HCT116 (cell line): ENCODE results near the gene MID1. TPM values are rescaled to one million over a fixed set of nuclear protein-coding genes. Genes with fewer than 3 reads are reported as not detected.

ENCODE experiments used
- ATAC-seq: fragments of 200-7000 bp; cut with Tn5 transposase; 2 replicates; pipeline ENCODE4 v1.9.1; 2020; ENCODE audit warnings: mild to moderate bottlenecking, moderate library complexity
- BruUV-seq: library from RNA; stranded (reverse); fragments of 400-500 nt; replicated peaks from 2 replicates; lab custom pipeline; 2021; lab: Mats Ljungman, UMichigan
- CTCF ChIA-PET: fragments of 300-600 bp; sonication (Branson Sonifier 250); formaldehyde crosslinking; loops from one replicate; lab custom pipeline; 2021; ENCODE audit warnings: antibody characterized with exemption; lab: Charles Lee
- POLR2A ChIA-PET: fragments of 300-600, 350-600 bp; sonication (Branson Sonifier 250); formaldehyde crosslinking; loops from one replicate; lab custom pipeline; 2021; ENCODE audit warnings: antibody characterized with exemption; lab: Charles Lee
- RAD21 ChIA-PET, 2 experiments: fragments of 300-600 bp; sonication (Branson Sonifier 250); formaldehyde crosslinking; loops; one replicate each; lab custom pipeline; 2023; ENCODE audit warnings: low total read pairs in 2 of 2; ENCODE audit not compliant: uncharacterized antibody in 2 of 2, unreplicated experiment in 2 of 2, low non-redundant PET in 1 of 2; lab: Charles Lee
- DNase-seq: peaks from one replicate; pipeline ENCODE4 v3.0.0-alpha.2; 2010; ENCODE audit warnings: low read depth, low spot score
- H2AFZ ChIP-seq: fragments of 200-600 bp; shearing (Covaris generic), sonication (generic); 2 replicates; pipeline ENCODE4 v1.6.1; 2017; ENCODE audit warnings: low read depth, mixed run types, mixed read lengths, antibody characterized with exemption, low read length; ENCODE audit not compliant: poor library complexity, severe bottlenecking
- H3K27ac ChIP-seq: 2 replicates; pipeline ENCODE4 v1.5.1; 2012; ENCODE audit warnings: low read depth, low read length
- H3K27me3 ChIP-seq: fragments of 200-600 bp; sonication (generic); 2 replicates; pipeline ENCODE4 v1.6.1; 2016; ENCODE audit warnings: mixed run types, low read length, mixed read lengths; ENCODE audit not compliant: insufficient read depth
- H3K36me3 ChIP-seq, 2 experiments: fragments of 200-500 bp in 1 of 2; fragments of 200-600 bp in 1 of 2; sonication (Bioruptor generic) in 1 of 2; sonication (generic) in 1 of 2; 2 replicates each; pipeline versions ENCODE4 v1.5.1 to v1.6.1; 2014 to 2016; ENCODE audit warnings: low read length in 2 of 2, inconsistent platforms in 1 of 2, mixed read lengths in 1 of 2, mixed run types in 1 of 2; ENCODE audit not compliant: insufficient read depth in 2 of 2, control insufficient read depth in 1 of 2
- H3K4me1 ChIP-seq, 2 experiments: fragments of 200-600 bp in 1 of 2; sonication (generic) in 1 of 2; 2 replicates each; pipeline versions ENCODE4 v1.5.1 to v1.6.1; 2012 to 2017; ENCODE audit warnings: low read length in 2 of 2, inconsistent platforms in 1 of 2, mild to moderate bottlenecking in 1 of 2, mixed read lengths in 1 of 2, mixed run types in 1 of 2, moderate library complexity in 1 of 2; ENCODE audit not compliant: insufficient read depth in 2 of 2, control insufficient read depth in 1 of 2
- H3K4me2 ChIP-seq: fragments of 200-600 bp; sonication (generic); 2 replicates; pipeline ENCODE4 v1.6.1; 2017; ENCODE audit warnings: mixed run types, low read length, mixed read lengths
- H3K4me3 ChIP-seq, 2 experiments: fragments of 200-600 bp in 1 of 2; sonication (generic) in 1 of 2; replicated peaks in 1 of 2; 2 replicates each; pipeline ENCODE4 v1.5.1; 2011 to 2016; ENCODE audit warnings: low read length in 2 of 2, control low read depth in 1 of 2, low read depth in 1 of 2, mild to moderate bottlenecking in 1 of 2, mixed read lengths in 1 of 2, mixed run types in 1 of 2
- H3K79me2 ChIP-seq: fragments of 200-600 bp; sonication (generic); 2 replicates; pipeline ENCODE4 v1.6.1; 2017; ENCODE audit warnings: mild to moderate bottlenecking, mixed run types, low read length, moderate library complexity, mixed read lengths; ENCODE audit not compliant: insufficient read depth
- H3K9ac ChIP-seq: fragments of 200-600 bp; sonication (generic); 2 replicates; pipeline ENCODE4 v1.6.1; 2016; ENCODE audit warnings: low read length, mixed read lengths
- H3K9me2 ChIP-seq: fragments of 200-600 bp; sonication (generic), shearing (Covaris generic); 2 replicates; pipeline ENCODE4 v1.6.1; 2017; ENCODE audit warnings: mixed run types, mild to moderate bottlenecking, moderate library complexity; ENCODE audit not compliant: insufficient read depth
- H3K9me3 ChIP-seq, 2 experiments: fragments of 200-500 bp in 1 of 2; fragments of 200-600 bp in 1 of 2; sonication (Bioruptor generic) in 1 of 2; sonication (generic) in 1 of 2; 2 replicates each; pipeline ENCODE4 v1.6.1; 2014 to 2017; ENCODE audit warnings: low read length in 2 of 2, mixed read lengths in 2 of 2, inconsistent platforms in 1 of 2, low read depth in 1 of 2, mild to moderate bottlenecking in 1 of 2, mixed run types in 1 of 2, moderate library complexity in 1 of 2; ENCODE audit not compliant: control insufficient read depth in 1 of 2, insufficient read depth in 1 of 2
- H4K20me1 ChIP-seq: fragments of 200-600 bp; sonication (generic), shearing (Covaris generic); 2 replicates; pipeline ENCODE4 v1.6.1; 2017; ENCODE audit warnings: mixed run types, mild to moderate bottlenecking, moderate library complexity; ENCODE audit not compliant: insufficient read depth
- EGR1 ChIP-seq: IDR thresholded peaks from 2 replicates; pipeline ENCODE4 v1.6.1; 2012; ENCODE audit warnings: low read depth
- ELF1 ChIP-seq: IDR thresholded peaks from 2 replicates; pipeline ENCODE4 v1.6.1; 2012; ENCODE audit warnings: low read depth, borderline replicate concordance
- EZH2 ChIP-seq: fragments of 200-600 bp; sonication (generic); IDR thresholded peaks from 2 replicates; pipeline ENCODE4 v1.6.1; 2017; ENCODE audit warnings: antibody characterized with exemption, mixed run types
- POLR2A ChIP-seq: IDR thresholded peaks from 2 replicates; pipeline ENCODE4 v1.7.0; 2011; ENCODE audit warnings: borderline replicate concordance; ENCODE audit not compliant: insufficient read depth, insufficient read length; ENCODE audit errors: extremely low read depth
- POLR2AphosphoS5 ChIP-seq: IDR thresholded peaks from 2 replicates; pipeline ENCODE4 v1.6.1; 2011; ENCODE audit warnings: mild to moderate bottlenecking, low read depth, low read length, moderate library complexity
- RAD21 ChIP-seq: IDR thresholded peaks from 2 replicates; pipeline ENCODE4 v1.6.1; 2012; ENCODE audit warnings: low read depth, mild to moderate bottlenecking
- SP1 ChIP-seq: IDR thresholded peaks from 2 replicates; pipeline ENCODE4 v1.6.1; 2012; ENCODE audit warnings: low read depth
- TCF7L2 ChIP-seq: IDR thresholded peaks from 2 replicates; pipeline ENCODE4 v1.7.0; 2011; ENCODE audit warnings: borderline replicate concordance, inconsistent platforms; ENCODE audit not compliant: insufficient read depth, insufficient read length; ENCODE audit errors: extremely low read depth
- YY1 ChIP-seq: IDR thresholded peaks from 2 replicates; pipeline ENCODE4 v1.6.1; 2011; ENCODE audit warnings: low read length, low read depth, moderate library complexity, mild to moderate bottlenecking; ENCODE audit not compliant: insufficient replicate concordance; ENCODE audit errors: extremely low read depth
- ZFX ChIP-seq: fragments of 450-650 bp; IDR thresholded peaks from 2 replicates; pipeline ENCODE4 v1.6.1; 2017
- ZNF274 ChIP-seq: fragments of 200-500 bp; sonication (Bioruptor generic); IDR thresholded peaks from 2 replicates; pipeline ENCODE4 v1.6.1; 2014; ENCODE audit warnings: mild to moderate bottlenecking, low read depth, low read length, inconsistent platforms
- intact Hi-C: fragments of 100-400 bp; cut with micrococcal nuclease; formaldehyde crosslinking; loops from 2 replicates; pipeline ENCODE4 v1.10.0; 2022
- total RNA-seq: library from RNA; stranded (reverse); gene quantifications from one replicate; pipeline ENCODE4 v1.2.1, GENCODE V29; 2021; ENCODE audit not compliant: unreplicated experiment
- TF ChIP-seq, protein P1 (sequence below): IDR thresholded peaks from 2 replicates; pipeline ENCODE4 v1.6.1; 2011; ENCODE audit warnings: mild to moderate bottlenecking, low read length, moderate library complexity; ENCODE audit not compliant: insufficient replicate concordance; ENCODE audit errors: extremely low read depth
- TF ChIP-seq, protein P2 (sequence below): IDR thresholded peaks from 2 replicates; pipeline ENCODE4 v1.6.1; 2012
- TF ChIP-seq, protein P3 (sequence below): IDR thresholded peaks from 2 replicates; pipeline ENCODE4 v1.6.1; 2012

The MID1 gene
- total RNA-seq, 1 experiment from 2014 or later: 48.8 TPM

DNA sequence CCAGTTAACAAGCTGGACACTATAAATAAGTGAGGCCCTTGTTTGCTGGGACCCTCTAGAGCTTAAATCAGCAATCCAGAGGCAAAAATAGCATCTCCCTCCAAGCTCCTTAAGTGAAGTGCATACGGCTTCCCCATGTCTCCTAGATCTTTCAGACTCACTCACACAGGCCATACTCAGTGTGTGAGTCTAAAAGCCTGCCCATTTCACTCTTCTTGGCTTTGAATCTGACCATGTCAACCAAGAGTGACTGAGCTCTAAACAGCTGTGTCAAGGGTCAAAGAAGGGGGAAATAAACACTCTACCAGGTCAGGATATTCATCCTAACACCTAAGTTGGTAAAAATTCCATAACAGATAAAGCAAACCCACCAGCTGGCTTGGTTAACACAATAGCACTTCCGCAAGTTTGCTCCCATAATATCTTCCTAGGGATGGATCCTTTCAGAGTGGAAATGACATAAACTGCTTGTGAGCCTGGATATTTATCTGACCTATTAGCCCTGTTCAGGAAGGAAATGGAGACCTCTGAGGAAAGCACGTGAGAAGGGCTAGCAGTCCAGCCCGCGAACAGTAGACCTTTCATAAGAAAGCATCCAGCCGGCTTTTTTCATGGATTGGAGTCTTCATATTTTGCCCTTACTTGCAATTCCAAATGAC, 65.6 kb downstream of the MID1 start:
- intact Hi-C loops: no loop called here
- Histone ChIP-seq H3K79me2 (peaks cover 72% of the 10 kb centered on the region), H3K4me1 (peaks cover 2 to 6% of the 10 kb centered on the region in 2 experiments; a peak in 3 of 4 replicates), H3K9me2 (no peaks in the 10 kb centered on the region), H3K27me3 (no peaks in the 10 kb centered on the region)
- RAD21 ChIA-PET: no interaction called here
- TF ChIP-seq EZH2 (no peak), POLR2A (no peak), RAD21 (no peak), POLR2AphosphoS5 (no peak), ZFX (no peak), EGR1 (no peak), SP1 (no peak), YY1 (no peak), TCF7L2 (no peak), ELF1 (no peak), ZNF274 (no peak)
- TF ChIP-seq, protein P1, sequence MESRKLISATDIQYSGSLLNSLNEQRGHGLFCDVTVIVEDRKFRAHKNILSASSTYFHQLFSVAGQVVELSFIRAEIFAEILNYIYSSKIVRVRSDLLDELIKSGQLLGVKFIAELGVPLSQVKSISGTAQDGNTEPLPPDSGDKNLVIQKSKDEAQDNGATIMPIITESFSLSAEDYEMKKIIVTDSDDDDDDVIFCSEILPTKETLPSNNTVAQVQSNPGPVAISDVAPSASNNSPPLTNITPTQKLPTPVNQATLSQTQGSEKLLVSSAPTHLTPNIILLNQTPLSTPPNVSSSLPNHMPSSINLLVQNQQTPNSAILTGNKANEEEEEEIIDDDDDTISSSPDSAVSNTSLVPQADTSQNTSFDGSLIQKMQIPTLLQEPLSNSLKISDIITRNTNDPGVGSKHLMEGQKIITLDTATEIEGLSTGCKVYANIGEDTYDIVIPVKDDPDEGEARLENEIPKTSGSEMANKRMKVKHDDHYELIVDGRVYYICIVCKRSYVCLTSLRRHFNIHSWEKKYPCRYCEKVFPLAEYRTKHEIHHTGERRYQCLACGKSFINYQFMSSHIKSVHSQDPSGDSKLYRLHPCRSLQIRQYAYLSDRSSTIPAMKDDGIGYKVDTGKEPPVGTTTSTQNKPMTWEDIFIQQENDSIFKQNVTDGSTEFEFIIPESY: no peak
- TF ChIP-seq, protein P2, sequence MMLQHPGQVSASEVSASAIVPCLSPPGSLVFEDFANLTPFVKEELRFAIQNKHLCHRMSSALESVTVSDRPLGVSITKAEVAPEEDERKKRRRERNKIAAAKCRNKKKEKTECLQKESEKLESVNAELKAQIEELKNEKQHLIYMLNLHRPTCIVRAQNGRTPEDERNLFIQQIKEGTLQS: no peak
- TF ChIP-seq, protein P3, sequence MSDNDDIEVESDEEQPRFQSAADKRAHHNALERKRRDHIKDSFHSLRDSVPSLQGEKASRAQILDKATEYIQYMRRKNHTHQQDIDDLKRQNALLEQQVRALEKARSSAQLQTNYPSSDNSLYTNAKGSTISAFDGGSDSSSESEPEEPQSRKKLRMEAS: no peak
- TF ChIP-seq, all 23 proteins: peak for 0
- ChIA-PET CTCF (no interaction called here), POLR2A (no interaction called here)
- H4K20me1 ChIP-seq: no peaks in the 10 kb centered on the region
- DNase-seq: no peak
- H3K27ac ChIP-seq: no peak overlapping the region
- no peak for ATAC-seq
- no peaks in the 10 kb centered on the region for H3K36me3 ChIP-seq
- no TSS peak for BruUV-seq
- H2AFZ ChIP-seq: no peak overlapping the region
- H3K9ac ChIP-seq: no peak overlapping the region
- no peak overlapping the region for H3K4me2 ChIP-seq
- H3K9me3 ChIP-seq: no peaks in the 10 kb centered on the region
- no peak overlapping the region for H3K4me3 ChIP-seq
